Measurements from ENCODE around the gene HSPB2.
"Not testable (repeated sequence)": the region's sequence is repeated elsewhere in the genome, so short reads cannot be mapped to it uniquely, and the experiment has no call there.

HSPB2 gene

DNA sequence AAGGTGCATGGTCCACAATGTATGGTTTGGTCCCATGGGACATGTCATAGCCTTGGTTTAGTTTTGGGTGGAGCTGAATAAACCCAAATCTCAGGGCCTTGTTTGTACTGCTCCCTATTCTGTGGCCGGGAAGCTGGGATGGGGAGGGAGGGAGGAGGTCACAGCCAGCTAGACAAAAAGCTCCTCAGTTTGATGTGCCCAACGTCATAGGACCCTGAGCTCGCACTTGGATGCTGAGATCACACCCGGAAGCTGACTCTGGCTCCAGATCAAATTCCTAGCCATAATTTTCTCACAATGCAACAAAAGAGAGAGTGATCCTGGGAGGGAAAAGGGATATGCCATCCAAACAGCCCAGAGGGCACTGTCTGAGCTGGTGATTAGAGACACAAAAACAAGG, 1.5 kb downstream of the HSPB2 start:
- peak; percentile 71 for DNase-seq (ENCODE audit: low read depth)

DNA sequence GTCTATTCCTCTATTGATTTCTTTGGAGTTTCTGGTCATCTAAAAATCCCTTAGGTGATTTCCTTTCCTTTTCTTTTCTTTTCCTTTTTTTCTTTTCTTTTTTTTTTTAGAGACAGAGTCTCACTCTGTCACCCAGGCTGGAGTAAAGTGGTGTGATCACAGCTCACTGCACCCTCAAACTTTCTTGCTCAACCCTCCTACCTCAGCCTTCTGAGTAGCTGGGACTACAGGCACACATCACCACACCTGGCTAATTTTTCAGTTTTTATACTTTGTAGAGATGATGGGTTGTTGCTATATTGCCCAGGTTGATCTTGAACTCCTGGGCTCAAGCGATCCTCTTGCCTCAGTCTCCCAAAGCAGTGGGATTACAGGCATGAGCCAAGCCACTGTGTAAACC, 4.2 kb downstream of the HSPB2 start:
- no peak for DNase-seq (ENCODE audit: low read depth)

DNA sequence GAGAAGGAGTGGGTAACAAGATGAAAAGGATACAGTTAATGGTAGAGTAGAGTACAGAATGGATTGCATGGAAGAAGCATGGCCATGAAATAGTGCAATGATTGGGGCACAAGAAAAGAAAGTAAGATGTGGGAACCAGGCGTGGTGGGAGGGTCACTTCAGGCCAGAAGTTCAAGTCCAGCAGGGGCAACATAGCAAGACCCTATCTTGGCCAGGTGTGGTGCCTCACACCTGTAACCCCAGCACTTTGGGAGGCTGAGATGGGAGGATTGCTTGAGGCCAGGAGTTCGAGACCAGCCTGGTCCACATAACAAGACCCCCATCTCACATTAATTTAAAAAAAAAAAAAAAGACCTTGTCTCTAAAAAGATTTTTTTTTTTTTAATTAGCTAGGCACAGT, 4.8 kb downstream of the HSPB2 start:
- DNase-seq (ENCODE audit: low read depth): no peak

DNA sequence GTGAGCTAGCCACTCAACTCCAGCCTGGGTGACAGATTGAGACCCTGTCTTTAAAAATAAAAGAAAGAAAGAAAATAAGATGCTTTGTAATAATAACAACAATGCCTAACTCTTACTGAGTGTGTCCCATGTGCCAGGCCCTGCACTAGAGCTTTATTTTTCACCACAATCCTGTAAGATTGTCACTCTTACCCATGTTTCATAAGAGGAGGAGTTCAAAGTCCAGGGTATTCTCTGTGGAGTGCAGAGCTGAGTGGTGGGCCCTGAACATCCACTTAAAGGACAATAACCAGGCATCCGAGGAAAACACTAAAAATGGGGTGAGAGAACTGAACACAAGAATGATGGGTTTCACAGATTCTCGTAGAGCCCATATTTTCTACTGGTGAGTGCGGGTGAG, 5.3 kb downstream of the HSPB2 start:
- no peak for DNase-seq (ENCODE audit: low read depth)

DNA sequence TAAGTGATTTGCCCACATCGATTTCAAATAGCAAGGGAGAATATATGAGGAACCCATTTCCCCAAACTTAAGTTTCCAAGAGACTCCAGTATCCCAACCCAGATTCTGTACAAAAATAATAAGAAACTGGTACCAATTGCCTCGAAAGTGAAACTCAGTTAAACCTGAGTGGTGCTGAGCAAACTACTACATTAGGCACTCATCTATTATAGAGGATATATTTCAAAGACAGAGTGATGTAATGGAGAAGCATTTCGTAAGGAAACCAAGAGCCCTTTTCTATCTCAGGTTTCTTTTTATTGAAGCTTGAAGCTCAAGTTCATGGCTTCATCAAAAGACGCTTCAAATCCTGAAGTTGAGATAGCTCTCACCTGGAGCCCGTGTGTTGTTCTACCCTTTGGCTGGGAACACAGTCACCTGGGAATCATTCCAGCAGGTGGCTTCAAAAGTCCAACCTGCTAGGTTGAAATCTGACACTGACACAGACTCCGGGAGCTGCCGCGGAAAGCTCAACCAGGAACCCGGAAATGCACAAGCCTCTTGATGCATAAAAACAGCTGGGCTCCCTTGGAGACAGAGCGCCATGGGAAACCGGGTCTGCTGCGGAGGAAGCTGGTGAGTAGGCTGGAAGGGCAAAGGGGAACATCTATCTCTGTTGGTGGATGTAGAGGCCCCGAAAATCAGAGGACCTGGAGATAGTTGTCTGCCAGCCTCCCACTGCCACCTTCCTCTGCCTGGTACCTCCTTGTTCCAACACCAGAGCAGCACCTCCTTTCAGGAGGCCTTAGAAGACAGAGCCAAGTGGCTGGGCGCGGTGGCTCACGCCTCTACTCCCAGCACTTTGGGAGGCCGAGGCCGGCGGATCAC, 6.1 kb downstream of the HSPB2 start, which contains the start of gene C11orf52:
Gene C11orf52, plus strand, starts transcription at position 524 of the 867 bp plus-strand sequence. Its CDS starts 60 bp downstream, at position 584.
- no peak for DNase-seq (ENCODE audit: low read depth)

DNA sequence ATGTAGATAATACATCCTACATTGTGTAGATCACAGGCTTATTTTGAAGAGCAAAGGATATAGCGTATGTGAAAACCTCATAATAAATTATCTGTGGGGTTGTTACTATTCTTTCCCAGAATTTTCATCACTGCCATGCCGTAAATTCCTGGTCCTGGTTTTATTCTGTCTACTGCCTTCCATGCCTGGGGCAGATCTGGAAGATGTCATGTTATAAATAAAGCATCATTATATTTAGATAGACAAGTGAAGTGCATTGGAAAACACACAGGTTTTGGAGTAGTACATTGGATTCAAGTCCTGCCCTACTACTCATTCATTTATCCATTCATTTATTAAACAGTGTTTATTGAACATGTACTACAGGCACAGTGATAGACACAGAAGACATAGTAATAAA, 8.4 kb downstream of the HSPB2 start:
- no peak for DNase-seq (ENCODE audit: low read depth)

DNA sequence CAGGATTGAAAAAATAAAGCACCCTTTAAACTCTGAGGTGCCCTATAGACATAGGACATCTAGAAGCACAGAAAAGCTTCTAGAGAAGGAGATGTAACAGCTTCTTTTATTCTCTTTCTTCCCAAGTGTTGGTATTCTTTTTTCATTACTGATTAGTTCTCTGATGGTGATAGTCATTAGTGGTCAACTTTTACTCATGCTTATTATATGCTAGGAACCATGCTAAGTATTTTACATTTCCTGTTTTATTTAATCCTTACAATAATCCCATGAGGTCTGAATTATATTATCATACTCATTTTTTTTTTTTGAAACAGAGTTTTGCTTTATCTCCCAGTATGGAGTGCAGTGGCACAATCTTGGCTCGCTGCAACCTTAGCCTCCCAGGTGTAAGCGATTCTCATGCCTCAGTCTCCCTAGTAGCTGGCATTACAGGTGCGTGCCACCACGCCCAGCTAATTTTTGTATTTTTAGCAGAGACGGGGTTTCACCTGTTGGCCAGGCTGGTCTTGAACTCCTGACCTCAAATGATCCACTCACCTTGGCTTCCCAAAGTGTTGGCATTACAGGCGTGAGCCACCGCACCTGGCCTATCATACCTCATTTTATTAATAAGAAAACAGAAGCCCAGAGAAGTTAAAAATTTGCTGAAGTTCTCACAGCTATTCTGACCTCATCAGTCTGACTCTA, 9.2 kb downstream of the HSPB2 start:
- no peak for DNase-seq (ENCODE audit: low read depth)

DNA sequence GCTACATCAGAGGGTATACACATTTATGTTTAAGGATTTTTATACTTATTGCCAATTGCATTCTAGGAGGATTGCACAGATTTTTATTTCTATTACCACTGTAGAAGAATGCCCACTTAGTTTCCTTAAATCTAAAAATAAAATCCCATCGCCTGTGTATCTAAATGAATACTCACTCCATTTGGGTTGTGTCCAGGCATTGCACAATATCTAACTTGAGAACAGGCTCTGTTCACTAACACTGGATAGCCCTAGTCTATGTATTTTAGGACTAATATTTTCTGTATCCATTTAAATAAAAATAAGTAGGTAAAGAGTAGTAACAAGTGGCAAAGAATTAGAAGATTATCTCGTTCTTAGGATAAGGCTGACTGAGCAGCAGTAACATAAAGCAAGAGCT, 10.3 kb downstream of the HSPB2 start:
- DNase-seq (ENCODE audit: low read depth): peak; percentile 69

DNA sequence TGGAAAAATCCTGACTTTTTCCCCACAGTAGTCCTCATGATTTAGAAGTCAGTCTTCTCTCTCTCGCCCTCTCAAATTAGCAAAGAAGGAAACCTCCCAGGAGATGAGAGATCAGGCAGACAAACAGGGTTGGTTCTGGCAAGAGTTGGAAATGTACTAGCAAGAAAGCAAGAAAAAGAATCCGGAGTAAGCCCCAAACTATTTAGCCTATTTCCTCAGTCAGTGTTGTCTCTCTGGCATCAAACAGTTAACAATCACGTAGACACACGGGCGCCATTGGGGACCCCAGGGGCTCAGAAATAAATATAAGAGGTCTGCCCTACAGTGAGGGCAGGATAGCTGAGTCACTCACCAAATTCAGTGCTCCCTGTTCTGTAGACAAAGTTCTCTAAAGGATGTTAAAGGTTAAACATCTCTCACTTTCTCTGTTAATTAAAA, 10.8 kb downstream of the HSPB2 start:
- no peak for DNase-seq (ENCODE audit: low read depth)

DNA sequence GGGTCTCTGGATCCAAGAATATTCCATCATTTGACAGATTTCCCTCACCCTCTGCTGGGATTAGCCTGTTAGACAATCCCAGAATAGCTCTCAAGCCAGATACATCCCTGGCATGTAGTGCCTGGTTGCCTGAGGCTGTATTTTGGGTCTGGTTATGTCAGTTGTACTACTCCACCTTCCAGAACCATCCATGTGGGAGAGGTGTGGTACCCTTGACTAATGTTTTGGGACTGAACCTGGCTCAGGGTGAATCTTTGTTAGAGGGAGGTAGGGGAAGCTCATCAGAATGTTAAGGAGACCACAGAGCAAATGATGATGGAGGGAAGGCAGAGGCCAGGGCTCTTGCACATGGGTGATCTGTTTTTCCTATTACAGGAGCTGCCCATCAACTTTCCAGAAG, 11.4 kb downstream of the HSPB2 start:
- no peak for DNase-seq (ENCODE audit: low read depth)

DNA sequence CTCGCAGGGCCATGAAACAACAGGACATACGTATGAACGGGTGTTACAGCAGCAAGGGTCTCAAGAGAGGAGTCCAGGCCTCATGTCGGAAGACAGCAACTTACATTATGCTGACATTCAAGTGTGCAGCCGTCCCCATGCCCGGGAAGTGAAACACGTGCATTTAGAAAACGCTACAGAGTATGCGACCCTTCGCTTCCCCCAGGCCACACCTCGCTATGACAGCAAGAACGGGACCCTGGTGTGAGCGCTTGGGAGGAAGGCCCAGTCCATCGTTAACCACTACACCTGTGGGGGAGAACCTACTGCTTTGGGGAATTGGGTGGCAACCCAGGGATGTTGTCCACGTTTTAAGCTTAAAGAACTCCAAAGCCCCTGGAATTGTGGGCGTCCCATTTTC, 13.4 kb downstream of the HSPB2 start:
- no peak for DNase-seq (ENCODE audit: low read depth)

DNA sequence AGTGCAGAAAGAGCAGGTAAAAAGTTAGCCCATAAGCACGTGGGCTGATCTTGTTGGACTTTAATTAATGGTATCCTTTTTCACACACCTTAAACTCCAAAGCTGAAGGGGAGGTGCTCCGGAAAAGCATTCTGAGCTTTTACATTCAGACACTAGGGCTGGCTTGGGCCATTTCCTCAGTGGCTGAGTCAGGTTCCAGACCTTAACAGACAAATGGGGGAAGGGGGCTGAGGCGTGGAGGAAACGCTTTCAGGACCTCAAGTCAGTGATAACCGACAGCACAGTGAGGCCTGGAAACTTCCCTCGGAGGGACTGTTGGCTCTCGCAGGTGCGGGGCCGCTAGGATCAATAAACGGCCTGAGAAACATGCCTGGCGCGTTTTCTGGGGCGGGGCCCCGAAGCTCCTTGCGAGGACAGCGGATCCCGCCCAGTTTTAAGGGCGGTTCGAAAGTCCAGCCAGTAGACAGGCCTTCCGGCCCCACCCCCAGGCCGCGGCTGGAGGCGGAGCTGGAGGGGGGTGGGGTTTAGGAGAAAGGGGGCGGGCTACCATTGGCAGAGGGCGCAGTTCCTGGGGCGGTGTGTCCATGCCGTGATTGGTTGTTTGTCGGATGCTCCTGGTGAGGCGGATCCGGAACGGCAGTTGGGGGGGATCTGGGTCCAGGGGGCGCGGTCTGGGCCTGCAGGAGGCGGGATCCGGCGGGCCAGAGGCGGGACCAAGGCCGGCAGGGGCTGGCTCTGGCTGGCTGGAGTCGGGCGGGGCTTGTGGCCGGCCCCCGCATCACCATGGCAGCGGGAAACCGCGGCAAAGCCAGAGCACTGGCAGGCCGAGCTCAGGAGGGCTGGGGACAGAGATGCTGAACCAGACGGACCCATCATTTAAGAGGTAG, 14.2 kb downstream of the HSPB2 start:
- peak; percentile 92 for DNase-seq (ENCODE audit: low read depth)

DNA sequence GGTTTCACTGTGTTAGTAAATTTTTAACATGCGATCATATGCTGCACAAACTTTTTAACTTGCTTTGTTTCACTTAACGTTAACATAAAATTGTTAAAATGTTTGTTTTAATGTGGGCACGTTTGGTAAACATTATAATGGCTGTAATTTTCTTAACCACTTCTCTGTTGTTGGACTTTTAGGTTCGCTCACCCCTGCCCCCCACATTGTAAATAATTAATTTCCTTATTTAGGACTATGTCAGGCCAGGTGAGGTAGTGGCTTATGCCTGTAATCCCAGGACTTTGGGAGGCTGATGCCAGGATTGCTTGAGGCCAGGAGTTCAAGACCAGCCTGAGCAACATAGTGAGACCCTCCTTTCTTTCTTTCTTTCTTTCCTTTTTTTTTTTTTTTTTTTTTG, 17.9 kb downstream of the HSPB2 start:
- no peak for DNase-seq (ENCODE audit: low read depth)

DNA sequence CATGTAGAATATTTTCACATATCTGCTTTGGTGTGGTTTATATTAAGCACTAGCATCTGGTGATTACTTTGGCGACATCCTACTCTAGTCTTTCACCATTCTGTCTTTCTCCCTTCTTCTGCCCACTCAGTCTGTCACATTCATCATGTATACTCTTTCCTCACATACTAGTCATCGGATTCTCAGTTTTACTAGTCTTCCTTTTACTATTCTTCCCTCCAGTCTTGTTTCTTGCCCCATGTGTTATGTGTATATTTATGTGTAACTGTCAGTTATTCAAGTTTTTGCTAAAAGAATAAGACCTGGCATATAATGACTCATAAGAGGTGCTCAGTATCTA, 20.0 kb downstream of the HSPB2 start:
- no peak for DNase-seq (ENCODE audit: low read depth)

DNA sequence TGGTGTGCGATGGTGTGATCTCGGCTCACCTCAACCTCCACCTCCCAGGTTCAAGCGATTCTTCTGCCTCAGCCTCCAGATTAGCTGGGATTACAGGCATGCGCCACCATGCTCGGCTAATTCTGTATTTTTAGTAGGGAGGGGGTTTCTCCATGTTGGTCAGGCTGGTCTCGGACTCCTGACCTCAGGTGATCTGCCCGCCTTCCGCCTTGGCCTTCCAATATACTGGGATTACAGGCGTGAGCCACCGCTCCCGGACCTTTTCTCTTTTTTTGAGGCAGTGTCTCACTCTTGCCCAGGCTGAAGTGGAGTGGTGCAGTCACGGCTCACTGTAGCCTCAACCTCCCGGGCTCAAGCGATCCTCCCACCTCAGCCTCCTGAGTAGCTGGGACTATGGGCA, 20.6 kb downstream of the HSPB2 start:
- not testable (repeated sequence) for DNase-seq (ENCODE audit: low read depth)

DNA sequence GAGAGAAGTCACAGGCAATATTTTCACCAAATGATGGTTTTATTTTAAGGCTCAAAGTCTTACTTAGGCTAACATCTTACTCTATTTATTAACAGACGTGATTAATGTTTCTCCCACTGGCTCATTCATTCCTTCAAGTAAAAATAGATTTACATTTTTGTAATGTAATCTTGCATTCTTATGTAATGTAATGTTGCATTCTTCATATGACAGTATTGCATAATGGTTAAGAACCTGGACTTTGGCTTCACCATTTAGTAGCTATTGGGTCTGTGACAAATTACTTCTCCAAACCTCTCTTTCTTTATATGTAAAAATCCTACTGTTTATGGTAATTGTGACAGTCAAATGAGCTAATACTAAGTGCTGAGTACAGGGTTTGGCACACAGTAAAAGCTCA, 21.3 kb downstream of the HSPB2 start:
- DNase-seq (ENCODE audit: low read depth): no peak

DNA sequence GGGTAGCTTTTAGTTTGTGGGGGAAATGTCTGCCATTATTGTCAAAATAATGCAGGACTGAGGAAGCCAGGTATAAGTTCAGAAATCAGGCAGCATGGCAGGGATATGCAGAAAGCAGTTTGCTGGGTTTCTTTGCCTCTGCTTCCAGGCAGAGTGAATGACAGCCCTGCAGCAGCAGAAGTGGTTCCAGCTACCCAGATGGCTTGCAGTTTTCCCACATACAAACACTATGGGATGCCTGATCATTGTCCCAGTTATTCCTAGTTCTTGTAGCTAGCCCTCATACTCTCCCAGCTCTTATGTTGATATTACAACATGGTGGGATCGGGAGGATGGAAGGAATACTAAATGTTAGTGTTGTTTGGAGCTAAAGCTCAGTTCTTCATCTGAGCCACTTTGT, 21.8 kb downstream of the HSPB2 start:
- DNase-seq (ENCODE audit: low read depth): no peak

DNA sequence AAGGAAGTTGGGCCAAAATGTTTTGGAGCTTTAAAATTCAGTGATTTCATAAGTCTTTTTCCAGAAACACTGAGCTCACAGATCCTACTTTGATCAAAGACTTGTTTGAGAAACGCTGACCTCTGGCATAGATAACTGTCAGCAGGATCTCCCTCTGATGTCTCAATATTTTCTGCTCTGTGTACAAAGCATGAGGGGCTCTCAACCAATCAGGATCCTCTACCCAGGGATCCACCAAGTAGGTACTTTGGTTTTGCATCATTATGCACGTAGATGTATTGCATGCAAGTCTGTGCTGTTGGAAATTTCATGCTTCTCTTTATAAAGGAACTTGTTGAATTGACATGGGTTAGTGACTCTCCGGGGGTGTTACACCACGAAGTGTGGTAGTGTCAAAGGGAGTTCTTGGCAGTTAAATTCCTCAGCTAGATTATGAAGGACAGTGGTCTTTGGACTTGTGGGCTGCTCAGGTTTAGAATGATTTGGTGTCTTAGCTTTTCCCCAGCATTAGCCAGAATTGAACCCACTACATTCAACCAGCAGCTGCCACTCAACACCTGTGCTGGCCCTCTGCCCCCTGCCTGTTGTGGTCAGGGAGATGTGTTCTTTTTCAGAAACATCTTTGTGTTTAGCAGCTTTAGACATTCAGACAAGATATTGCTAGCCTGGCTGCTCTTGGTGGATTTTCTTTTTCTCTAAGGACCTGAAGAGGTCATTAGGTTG, 22.9 kb downstream of the HSPB2 start:
- no peak for DNase-seq (ENCODE audit: low read depth)

DNA sequence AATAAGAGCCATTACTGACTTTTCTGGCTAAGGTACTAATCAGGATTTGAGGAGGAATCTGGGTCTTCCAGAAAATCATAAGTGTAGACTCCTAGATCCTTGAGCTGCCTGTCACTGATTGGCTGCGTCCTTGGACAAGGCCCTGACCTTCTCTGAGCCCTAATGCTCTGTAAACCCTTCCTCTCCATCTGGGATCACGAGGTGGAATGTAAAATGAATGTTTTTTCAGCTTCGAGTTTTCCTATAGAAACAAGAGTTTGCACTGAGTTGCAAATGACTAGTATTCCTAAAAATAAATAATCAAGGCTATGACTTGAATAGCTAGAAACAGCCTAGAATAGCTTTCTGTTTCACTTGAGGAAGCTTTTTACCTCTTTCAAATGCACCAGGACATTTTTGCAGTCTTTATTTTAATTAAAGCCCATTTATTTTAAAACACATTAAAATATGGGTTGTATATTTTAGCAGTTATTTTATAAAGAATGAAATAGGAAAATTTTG, 23.6 kb downstream of the HSPB2 start:
- no peak for DNase-seq (ENCODE audit: low read depth)

DNA sequence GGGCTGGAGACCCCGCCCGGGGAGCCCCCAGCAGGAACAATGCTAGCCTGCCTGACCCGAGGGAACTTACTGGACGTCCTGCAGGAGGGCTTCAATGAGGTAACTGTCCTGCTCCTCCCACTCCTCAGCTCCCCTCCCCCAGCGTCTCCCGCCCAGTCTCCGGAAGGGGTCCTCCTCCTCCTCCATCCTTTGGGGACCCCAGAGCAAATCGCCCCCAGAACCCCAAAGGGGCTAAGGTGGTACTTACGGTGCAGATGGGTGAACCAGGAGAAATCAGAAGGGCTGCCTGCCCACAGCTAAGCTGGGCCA, 24.9 kb downstream of the HSPB2 start:
- no peak for DNase-seq (ENCODE audit: low read depth)

DNA sequence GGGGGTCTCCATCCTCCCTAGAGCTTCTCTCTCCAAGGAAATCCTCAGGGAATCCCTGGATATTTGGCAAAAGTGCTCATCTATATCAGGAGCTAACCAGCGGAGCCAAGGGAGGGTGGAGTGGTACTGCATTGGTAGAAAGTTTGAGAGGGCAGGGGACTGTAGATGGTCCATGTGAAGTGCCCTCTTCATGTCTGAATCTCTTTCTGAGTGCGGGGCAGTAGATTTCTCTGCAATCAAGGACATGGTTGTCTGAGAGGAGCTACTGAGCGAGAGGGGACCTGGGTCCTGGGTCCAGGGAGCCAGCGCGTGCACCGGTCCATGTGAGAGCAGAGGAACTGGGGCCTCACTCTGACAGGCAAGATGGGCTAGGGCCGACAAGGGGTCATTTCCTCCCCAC, 25.3 kb downstream of the HSPB2 start:
- DNase-seq (ENCODE audit: low read depth): no peak

DNA sequence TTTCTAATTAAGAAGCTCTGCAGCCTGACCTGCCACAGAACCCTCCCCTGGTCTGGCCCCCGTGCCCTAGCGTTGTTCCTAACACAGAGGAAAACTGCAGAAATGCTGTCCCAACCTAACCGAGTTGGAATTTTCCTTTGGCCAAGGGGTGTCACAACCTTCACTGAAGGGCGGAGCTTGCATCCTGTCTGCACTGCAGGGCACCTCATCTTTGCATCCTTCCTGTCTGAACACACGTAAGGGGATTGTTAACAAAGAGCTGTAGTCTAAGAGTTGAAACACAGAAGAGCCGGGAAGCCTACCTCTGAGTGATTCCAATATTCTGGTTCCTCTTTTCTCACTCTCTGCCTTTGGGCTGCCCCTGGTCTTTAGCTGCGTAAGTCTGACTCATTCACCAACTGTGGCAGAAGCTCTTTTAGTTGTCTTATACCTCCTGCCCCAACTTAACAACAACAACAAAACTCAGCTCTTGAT, 26.2 kb downstream of the HSPB2 start:
- no peak for DNase-seq (ENCODE audit: low read depth)
